Activated CD8-positive, alpha-beta memory T cell treated with anti-CD3 and anti-CD28 coated beads for 4 hours (primary cell): ENCODE data around the gene MYO1D.
A peak's percentile ranks its signal among the peaks of the same experiment; 100 is the strongest.

Experiments
- DNase-seq, 2 donors: peaks; one replicate each; pipeline ENCODE4 v3.0.0-alpha.2; 2020; ENCODE audit warnings: low read depth in 2 of 2

The MYO1D gene

GRCh38 chr17:32489320-32490100 is 387.4 kb downstream of the MYO1D start:
- DNase-seq, result no peak

- no peak for DNase-seq
Measured at GRCh38 chr17:32488604-32489180, 388.2 kb downstream of the MYO1D start.

GRCh38 chr17:32488177-32488542 is 388.8 kb downstream of the MYO1D start:
- no peak for DNase-seq

GRCh38 chr17:32487473-32488176 is 389.3 kb downstream of the MYO1D start:
- no peak for DNase-seq

GRCh38 chr17:32486701-32487472 is 390.0 kb downstream of the MYO1D start, which contains the start of gene CDK5R1:
Gene CDK5R1 (plus strand): TSS chr17:32486993. CDS start chr17:32487621, 628 bp downstream.
- DNase-seq, result peak in 1 of 2 donors; percentile 33

GRCh38 chr17:32486111-32486700 is 390.7 kb downstream of the MYO1D start:
- peak; percentile 37 to 38 for DNase-seq

- DNase-seq, result no peak
Measured at GRCh38 chr17:32485261-32486110, 391.4 kb downstream of the MYO1D start.

GRCh38 chr17:32484628-32485027 is 392.3 kb downstream of the MYO1D start:
- no peak for DNase-seq

- DNase-seq, result no peak
Measured at GRCh38 chr17:32484041-32484461, 392.9 kb downstream of the MYO1D start.

- DNase-seq, result no peak
Measured at GRCh38 chr17:32483451-32484019, 393.4 kb downstream of the MYO1D start.

GRCh38 chr17:32482568-32483320 is 394.2 kb downstream of the MYO1D start:
- no peak for DNase-seq

- DNase-seq, result no peak
Measured at GRCh38 chr17:32481193-32481592, 395.7 kb downstream of the MYO1D start.

GRCh38 chr17:32479074-32479617 is 397.8 kb downstream of the MYO1D start:
- no peak for DNase-seq

- no peak for DNase-seq
Measured at GRCh38 chr17:32477220-32477619, 399.7 kb downstream of the MYO1D start.

- no peak for DNase-seq
Measured at GRCh38 chr17:32475258-32475657, 401.7 kb downstream of the MYO1D start.

- no peak for DNase-seq
Measured at GRCh38 chr17:32471652-32472051, 405.3 kb downstream of the MYO1D start.

GRCh38 chr17:32470405-32471167 is 406.3 kb downstream of the MYO1D start:
- DNase-seq, result no peak

GRCh38 chr17:32467949-32468348 is 409.0 kb downstream of the MYO1D start:
- DNase-seq, result no peak
